ENCODE measurements around the gene CHST3.

Gene CHST3

GRCh38 chr10:71950683-71951082 is 13.5 kb upstream of the CHST3 start:
- TF ChIP-seq CTCF (IDR thresholded peaks at IDR 0.05; ENCODE audit: low read depth, low read length): no peak

DNA sequence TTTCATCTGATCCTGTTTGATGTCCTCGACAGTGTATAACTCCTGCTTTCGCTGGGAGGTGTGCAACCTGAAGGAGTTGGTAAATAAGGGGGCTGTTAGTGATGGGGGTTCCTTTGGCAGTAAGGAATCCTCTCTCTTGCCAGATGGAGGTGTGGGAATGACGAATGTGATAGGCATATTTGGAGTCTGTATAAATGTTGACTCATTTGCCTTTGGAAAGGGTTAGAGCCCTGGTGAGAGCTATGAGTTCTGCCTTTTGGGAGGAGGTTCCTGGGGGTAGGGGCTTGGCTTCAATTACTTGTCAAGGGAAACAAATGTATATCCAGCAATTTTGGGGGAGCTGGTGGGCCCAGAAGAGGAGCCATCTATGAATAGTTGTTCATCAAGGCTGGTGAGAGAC is 11.4 kb upstream of the CHST3 start:
- H3K4me3 ChIP-seq (ENCODE audit: low read depth, low read length): no peak overlapping the region
- no peak for TF ChIP-seq CTCF (IDR thresholded peaks at IDR 0.05; ENCODE audit: low read depth, low read length)

More at GRCh38 chr10:71950683-71951082, 13.5 kb upstream of the CHST3 start:
- H3K4me3 ChIP-seq (ENCODE audit: low read depth, low read length): no peak overlapping the region

- TF ChIP-seq CTCF (IDR thresholded peaks at IDR 0.05; ENCODE audit: low read depth, low read length): no peak
- no peak overlapping the region for H3K4me3 ChIP-seq (ENCODE audit: low read depth, low read length)
Measured at GRCh38 chr10:71957546-71958275, 6.5 kb upstream of the CHST3 start.

DNA sequence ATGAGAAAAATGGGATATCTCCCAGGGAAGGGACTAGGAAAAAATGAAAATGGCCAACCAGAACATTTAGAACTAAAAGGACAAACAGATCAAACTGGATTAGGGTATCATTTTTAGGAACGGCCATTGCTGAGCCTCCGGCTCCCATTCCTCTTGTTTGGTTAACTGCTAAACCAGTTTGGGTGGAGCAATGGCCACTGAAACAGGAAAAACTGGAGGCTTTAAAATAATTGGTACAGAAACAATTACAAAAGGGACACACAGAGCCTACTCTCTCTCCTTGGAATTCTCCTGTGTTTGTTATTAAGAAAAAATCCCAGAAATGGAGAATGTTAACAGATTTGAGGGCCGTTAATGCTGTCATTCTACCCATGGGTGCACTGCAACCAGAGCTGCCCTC is 4.7 kb upstream of the CHST3 start:
- H3K4me3 ChIP-seq (ENCODE audit: low read depth, low read length): no peak overlapping the region
- no peak for TF ChIP-seq CTCF (IDR thresholded peaks at IDR 0.05; ENCODE audit: low read depth, low read length)

GRCh38 chr10:71961831-71962230 is 2.4 kb upstream of the CHST3 start:
- TF ChIP-seq CTCF (IDR thresholded peaks at IDR 0.05; ENCODE audit: low read depth, low read length): no peak
- no peak overlapping the region for H3K4me3 ChIP-seq (ENCODE audit: low read depth, low read length)

DNA sequence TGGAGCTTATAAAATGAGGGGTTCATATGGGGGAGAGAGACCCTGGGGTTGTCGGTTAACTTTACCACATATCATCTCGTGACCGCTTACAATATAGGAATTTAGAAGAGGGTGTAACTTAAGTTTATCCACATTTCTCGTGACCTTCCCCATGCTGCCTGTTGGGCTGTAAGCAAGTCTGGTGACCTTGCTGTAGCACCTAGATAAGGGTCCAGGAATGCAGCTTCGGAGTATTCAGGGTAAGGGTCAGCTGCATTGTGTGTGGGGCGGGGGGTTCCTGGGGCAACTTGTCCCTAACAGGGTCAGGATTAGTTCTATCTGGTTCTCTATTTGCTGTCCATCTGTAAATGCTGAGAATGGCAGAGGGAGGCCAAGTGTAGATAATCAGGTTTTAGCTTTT is 1.3 kb upstream of the CHST3 start:
- no peak overlapping the region for H3K4me3 ChIP-seq (ENCODE audit: low read depth, low read length)
- no peak for TF ChIP-seq CTCF (IDR thresholded peaks at IDR 0.05; ENCODE audit: low read depth, low read length)

- peak overlapping the region; percentile 81 for H3K4me3 ChIP-seq (ENCODE audit: low read depth, low read length)
- no peak for TF ChIP-seq CTCF (IDR thresholded peaks at IDR 0.05; ENCODE audit: low read depth, low read length)
Measured at GRCh38 chr10:71963351-71964097, 671 bp upstream of the CHST3 start.

Measured in WI38 (cell line).